Left renal cortex interstitium (tissue), 4 donors: Measurements from ENCODE around the gene RHOJ. TPM values are rescaled to one million over a fixed set of nuclear protein-coding genes. Genes with fewer than 3 reads are reported as not detected.
A peak's percentile ranks its signal among the peaks of the same experiment; 100 is the strongest.
"Not testable (repeated sequence)": the region's sequence is repeated elsewhere in the genome, so short reads cannot be mapped to it uniquely, and the experiment has no call there.

Experiments used
- DNase-seq, 4 donors: peaks; one replicate each; pipeline ENCODE4 v3.0.0-alpha.2; 2013; ENCODE audit warnings: low read depth in 4 of 4, low spot score in 2 of 4, missing footprints in 1 of 4
- polyA plus RNA-seq, 4 donors: library from polyadenylated mRNA; unstranded; fragments of 120-200 nt; gene quantifications; one replicate each; pipeline ENCODE4 v1.2.1, GENCODE V29; 2013; ENCODE audit not compliant: insufficient read length in 4 of 4

RHOJ gene
- polyA plus RNA-seq, 4 donors: 18.3 to 24.8 (median 20.9) TPM

DNA sequence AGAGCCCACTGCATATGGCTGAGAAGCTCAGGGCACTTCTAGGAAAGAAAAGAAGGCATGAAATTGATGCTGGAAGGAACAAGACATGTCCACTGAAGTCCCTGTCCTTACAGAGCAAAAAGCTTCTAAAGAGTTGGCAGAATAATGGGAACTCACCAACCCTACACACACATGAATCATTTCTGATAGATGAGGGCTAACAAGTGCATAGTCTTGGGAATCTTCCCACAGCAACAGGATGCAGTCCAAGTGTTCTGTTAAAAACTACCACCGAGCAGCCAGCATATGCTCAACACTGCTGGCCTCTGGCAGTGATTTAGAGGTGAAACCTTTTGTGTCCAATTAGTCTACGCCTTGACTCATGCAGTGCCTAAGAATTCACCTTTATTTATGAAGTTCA, 44.8 kb downstream of the RHOJ start:
- DNase-seq: no peak

DNA sequence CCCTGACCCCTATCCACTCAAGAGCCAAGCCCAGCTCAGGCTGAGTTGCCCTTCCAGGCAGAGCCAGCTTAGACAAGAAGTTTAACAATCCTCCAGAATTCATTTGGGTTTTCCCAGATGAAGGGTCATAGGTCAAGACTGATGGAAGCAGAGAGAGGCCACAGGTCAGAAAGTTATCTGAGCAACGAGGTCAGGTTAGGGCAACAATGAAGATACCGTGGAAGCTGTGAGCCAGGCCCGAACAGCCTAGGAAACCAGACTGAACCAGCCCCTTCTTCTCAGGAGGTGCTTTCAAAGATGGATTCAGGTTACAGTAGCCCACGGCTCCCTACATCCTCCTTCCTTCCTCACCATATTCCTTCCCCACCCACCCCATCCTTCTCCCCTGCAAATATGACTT, 53.1 kb downstream of the RHOJ start:
- DNase-seq: no peak

DNA sequence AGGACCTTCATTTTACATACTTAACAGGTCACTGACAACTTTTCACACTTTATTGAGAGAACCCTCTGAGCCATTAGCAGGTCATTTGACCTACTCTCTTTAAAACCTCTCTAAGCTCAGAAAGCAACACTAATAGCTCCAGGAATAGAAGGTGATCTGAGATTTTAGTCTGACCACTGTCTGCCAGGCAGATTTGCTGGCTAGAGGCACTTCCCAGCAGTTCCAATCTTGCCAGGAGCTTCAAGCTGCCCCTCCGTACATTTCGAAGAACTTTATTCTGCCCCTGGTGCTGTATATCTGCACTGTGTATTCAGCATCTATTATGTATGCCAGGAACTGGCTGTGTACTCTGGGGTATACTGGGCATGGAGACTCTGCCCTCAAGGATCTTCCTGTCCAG, 58.2 kb downstream of the RHOJ start:
- no peak for DNase-seq

DNA sequence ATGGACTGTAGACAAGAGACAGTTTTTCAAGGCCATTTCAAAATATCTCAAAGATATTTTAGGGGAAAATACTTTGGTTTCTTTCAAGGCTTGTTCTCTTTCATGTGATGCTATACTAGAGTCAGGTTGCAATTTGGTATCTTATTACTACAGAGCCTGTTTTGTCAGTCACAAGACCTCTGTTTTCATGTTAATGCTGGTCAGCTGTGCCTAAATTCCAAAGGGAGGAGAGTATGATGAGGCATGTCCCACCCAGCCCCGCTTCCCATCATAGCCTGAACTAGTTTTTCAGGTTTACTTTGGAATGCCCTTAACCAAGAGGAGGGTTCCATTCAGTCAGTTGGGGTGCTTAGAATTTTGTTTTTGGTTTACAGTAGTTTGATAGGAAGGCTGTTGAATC, 61.9 kb downstream of the RHOJ start:
- no peak for DNase-seq

DNA sequence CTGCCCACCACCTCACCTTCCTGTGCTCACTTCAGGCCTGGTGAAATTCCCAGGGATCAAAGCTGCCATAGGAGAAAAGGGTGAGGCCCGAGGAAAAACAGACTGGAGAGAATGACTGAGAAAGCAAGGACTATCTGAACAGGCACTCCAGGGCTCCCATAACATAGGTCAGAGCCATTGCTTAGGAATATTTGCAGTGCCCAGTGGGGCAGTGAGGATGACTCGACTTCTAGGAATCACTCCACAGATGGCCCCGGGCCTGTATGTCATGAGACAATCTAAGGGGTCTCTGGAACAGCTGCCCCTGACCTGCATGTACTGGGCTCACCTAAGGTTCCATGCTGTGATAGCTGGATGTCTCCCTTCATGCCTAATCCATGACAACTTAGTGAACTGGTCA, 62.9 kb downstream of the RHOJ start:
- DNase-seq: no peak

DNA sequence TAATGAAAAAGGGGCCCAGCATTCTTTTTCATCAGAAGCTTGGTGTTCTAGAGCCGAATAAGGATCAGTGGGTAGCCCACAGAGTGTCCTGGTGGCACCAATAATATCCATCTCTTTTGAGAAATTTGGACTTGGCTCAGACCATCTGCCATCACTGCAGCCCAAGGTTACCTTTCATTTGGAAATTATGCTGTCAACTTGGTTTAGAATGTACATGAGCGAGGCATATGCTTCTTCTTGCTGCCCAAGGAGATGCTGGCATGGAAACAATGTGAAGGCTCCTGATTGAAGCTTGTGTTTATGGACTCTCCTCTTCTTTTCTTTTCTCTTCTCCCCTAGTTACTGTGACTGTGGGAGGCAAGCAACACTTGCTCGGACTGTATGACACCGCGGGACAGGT, 64.5 kb downstream of the RHOJ start:
- DNase-seq: no peak

DNA sequence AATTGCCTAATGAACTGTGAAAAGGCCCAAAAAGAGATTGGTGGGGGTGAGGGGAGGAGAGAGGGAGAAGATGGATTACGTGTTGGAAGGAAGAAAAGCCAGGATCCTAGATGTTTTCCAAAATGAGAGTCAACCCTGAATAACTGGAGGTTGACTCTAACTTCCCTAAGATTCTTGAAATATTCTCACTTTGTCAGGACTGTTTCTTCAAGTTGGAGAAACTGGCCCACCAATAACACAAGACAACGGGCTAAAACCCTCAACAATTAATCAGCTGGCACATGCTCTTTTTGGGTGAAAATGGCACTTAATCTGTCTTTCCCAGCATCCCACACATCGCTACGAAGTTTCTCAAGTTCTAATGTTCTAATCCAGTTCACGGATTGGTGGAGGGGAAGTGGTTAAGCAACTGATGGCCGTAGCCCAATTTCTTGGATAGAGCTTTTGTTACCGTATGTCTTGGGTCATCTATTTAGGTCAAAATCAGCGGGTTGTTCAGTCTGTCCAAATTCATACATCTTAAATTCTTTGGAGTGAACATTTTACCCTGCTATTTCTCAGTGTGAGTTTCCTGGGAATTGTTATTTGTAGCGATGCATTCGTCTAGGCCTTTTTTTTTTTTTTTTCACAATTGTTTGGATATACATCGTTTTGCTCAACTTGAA, 65.5 kb downstream of the RHOJ start:
- DNase-seq: no peak

DNA sequence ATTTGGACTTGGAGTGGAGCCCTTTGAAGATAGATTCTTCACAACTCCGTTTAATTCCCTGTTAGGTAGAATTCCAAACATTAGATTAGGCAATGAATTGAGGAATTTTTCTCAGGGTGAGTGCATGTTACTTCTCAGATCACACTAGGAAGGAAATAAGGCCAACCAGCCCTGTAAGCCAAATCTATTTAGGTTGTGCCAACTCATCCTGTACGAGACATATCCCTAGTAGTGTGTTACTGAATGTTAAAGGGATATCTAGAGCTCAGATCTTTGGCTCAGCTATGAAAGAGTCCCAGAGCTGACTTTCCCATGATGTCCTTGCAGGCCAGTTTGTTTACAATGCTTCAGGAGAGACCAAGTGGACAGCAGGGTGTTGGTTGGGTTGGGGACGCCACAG, 68.9 kb downstream of the RHOJ start:
- no peak for DNase-seq

DNA sequence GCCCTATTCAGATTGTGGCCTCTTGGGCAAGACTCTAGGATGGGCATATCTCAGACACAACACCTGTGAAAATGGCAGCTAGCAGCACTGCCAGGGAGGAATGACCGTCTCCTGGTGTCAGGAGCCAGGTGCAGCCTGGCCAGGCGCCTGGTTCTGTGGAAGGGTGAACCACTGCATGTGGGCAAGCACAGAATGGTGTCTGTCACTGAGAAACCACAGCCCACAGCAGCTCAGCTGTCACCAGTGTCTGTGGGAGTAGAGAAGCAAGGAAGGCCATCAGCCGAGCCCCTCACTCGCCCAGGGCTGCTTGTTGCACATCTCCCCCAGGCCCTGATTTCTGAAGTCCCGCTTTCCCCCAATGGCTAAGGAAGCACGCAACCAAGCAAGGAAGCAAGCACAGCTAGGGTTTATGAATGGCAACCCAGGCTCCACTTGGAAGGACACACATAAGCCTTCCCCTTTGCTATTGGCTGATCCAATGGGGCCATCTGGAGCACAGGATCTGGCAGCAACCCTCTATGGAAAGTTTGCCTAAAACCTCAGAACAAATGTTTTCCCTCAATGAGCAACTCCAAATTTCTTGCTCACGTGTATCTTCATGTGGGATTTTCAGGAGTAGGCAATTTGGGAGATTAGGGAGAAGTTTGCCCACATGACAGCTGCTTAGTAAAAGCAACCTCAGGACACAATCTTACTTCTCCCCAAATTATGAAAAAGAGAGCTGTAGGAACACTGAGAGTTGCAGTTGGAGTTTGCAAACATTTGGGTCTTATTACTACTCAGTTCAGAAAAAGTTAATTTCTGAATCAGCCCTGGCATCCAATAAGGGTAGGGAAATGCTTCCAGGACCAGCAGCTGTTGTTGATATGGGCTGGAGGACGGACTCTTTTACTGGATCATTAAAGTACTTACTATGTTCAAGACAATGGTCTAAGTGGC, 69.7 kb downstream of the RHOJ start:
- no peak for DNase-seq

DNA sequence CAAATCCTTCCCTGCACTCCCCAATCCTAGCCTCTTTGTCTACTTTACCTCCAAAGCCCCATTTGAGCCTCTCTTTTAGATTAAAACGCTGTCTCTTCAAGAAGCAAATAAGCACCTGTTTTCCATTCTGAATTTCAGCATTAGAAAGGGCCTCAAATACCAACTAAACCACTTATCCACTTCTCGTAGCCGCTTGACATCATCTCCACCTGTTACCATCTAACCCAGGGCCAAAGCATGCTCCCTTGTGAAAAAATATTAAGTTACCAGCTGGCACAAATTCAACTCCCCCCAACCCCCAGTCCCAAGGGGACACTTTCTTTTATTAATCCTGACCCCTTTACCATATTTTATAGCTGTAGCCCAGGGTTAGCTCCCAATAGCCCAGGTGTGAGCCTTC, 71.4 kb downstream of the RHOJ start:
- no peak for DNase-seq

DNA sequence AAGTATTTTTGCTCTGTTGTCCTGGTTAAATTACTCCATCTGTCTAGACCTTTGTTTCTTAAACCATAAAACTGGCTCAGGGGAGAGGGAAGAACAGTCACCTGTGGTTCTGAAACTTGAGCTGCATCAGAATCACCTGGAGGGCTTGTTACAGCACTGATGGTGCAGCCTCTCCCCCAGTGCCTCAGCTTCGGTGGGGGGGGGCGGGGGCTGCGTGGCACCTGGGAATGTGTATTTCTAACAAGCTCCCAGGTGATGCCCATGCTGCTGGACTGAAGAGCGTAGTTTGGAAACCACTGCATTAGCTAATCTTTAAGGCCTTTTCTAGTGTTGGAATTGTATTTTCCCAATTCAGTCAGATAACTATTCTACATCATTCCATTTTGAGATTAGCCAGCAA, 71.8 kb downstream of the RHOJ start:
- no peak for DNase-seq

DNA sequence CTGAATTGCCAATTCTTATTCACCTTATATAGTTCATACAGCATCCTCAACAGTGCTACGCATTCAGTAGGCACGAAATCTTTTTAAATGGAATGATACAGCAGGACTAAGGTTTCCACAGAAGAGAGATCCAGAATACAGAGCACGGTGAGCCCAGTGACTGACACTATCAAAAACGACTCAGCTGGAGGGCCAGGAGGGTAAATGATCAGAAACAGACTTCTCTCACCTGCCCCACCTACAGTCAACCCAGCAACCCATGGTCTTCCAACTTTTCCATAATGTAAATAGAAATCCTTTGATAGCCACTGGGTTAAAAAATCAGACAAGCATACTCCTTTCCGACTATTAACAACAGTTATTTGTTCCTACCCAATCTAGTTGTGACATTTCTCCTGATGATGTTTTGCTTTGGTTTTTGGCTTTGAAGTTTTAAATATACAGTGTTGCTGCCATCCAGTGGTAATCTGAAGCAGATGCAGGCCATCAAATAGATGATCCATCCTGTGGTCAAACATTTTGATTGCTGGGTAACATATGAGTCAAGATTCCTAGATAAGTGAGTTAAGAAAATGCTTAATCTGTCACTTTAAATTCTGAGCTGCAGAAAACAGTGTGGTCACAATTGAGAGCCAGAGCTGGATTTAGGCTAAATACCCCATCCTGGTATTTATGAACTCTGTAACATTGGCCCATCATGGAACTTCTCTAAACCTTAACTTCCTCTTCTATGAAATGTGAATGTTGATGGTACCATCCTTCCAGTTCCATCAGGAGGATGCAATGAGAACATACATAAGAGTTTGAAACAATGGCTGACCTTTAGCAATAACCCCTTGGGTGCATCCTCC, 72.5 kb downstream of the RHOJ start:
- DNase-seq: peak; percentile 12 to 13 (median 13)

DNA sequence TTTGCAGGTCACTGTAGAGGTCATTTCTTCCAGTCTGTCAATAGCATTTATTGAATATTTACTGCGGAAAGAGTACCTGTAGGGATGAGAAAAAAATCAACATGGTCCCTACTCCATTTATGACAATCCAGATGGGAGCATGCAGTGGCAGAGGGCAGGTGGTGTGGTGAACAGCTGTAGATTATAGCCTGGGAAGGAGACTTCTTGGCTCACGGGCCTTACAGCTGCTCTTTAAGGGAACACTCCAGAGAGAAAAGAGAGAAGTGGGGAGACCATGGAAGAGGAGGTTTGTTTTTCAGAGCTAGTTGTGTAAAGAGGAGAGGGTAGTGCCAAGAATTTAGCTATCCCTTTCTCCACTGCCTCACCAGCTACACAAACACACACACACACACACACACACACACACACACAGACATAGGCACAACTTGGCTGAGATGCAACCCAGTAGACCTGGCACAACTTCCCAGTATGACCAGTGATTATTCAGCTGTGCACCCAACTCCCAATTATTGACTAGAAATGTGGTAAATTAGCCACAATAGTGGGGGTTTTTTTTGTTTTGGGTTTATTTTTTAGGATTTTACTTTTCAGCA, 73.4 kb downstream of the RHOJ start:
- no peak for DNase-seq

DNA sequence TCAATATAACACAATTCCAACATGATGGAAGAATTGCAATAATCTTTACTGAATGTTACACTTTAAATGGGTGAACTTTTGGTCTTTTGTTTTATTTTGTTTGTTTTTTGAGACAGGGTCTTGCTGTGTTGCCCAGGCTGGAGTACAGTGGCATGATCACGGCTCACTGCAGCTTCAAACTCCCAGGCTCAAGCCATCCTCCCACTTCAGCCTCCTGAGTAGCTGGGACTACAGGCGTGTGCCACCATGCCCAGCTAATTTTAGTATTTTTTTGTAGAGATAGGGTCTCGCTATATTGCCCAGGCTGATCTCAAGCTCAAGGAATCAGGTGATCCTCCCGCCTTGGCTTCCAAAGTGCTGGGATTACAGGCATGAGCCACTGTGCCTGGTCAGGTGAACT, 75.7 kb downstream of the RHOJ start:
- DNase-seq: not testable (repeated sequence)

DNA sequence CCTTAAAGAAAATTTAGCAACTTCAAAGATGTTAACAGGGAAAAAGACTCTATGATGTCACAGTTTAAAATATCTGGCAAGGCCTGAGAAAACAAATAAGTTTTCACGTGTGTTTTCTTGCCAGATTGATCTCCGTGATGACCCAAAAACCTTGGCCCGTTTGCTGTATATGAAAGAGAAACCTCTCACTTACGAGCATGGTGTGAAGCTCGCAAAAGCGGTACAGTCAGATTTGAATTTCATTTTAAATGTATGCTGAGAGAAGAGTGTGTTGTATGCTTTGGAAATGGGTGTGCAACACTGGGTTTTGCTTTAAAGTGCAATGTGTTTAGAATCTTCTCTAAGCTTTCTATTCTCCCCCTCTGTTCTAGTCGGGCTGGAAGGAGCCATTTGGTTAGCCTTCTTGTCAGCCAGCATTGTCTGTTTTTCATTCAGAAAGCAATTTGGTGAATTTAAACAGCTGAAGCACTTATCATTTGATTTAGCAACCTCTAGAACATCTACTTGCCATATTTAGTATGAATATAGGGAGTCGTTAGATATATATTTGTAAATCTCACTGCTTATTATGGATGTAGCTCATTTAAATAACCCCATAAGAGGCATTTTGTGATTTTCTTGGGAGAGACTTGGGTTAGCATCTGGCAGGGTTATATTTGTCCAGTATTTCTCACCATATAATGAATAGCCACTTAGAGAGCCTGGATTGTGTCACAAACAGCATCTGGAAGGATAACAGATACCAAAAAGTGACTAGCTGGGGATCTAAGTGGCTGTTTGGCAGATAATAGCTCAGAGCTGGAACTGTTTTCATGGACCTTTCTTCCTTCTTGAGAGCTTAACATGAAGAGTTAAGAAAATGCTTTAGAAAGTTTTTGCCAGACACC, 79.0 kb downstream of the RHOJ start:
- DNase-seq: no peak

DNA sequence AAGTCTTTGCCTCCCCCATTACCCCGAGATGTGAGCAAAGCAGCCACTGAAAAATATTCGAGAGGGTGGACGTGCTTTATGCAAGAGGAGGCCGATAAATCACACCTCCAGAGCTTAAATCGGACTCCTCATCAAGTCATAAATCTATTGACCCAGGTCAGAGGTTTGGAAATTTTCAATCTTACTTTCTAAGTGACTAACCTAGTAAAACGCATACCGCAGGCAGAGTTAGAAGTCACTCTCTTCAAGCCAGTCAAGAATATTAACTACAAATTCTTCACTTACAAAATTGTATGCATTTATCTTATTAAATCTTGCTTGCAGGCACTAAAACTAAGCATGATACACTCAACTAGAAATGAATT, 79.6 kb downstream of the RHOJ start:
- no peak for DNase-seq

DNA sequence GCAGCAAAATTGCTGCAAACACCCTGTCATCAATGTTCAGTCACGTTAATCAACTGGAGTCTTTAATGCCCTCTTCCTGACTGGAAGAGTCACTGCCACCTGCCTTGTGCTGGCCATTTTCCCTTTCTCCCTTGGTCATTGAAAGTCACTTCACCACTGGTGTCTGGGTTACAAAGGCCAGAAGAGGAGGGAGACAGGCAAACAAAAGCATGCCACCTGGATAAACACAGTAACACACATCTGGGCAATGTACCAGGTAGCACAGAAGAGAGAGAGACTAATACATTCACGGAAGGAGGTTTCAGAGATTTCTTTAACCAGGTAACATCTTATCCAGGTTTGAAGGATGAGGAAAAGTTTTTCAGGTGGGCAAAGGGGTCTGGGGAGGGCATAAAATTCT, 81.8 kb downstream of the RHOJ start:
- no peak for DNase-seq

DNA sequence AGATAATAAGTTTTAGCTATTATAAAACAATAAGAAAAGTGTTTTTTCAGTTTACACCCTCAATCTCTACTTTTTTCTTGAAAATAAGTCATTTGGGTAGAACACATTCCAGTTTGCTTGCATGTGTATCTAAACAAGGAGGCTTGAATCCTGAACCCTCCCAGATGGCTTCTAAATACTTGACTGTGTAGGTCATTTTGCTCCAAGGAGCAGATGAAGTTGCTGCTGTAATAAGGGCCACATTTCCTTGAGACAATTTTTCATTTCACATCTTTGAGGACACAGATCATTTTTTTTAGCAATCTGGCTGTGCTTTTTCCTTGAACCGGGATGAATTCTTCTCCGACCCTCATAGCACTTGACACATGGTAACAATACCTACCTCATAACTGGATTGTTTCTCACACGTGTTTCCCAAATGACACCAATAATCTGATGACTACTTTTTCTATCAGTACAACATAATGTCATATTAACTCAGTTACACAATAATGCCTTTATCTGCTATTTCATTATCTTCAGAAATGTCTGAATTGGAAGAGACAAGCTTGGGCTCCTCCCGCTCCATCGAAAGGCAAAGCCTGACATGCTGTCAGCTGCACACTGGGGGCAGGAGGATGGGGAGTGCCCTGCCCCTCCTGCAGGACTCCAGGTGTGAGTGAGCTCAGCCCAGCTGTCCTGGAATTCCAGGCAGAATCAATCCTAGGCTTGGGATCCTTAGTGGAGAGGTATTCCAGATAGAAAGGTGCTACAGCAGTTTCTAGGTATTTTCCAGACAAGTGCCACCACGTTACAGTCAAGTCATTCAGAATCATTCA, 83.6 kb downstream of the RHOJ start:
- no peak for DNase-seq

DNA sequence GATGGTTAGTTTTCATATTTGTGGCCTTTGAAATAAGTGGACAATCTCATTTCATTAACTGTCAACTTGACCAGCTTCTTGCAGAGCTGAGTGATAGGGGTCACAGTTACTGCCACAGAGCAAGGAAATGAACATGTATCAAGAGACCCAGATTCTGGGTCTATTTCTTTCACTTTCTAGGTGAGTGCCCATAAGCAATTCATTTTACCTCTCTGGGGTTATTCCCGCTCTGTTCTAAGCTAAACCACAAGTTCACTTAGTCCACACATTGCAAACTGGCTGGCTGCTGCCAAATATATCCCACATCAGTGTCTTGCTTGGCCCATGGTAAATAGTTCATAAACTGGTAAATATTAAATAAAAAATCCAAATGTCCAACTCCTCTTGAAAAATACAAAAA, 84.6 kb downstream of the RHOJ start:
- DNase-seq: no peak
